GM12892 (cell line): ENCODE data around the gene CCDC177.

Experiments used
- DNase-seq: peaks from one replicate; pipeline ENCODE4 v3.0.0; 2011; ENCODE audit not compliant: insufficient read length
- FAIRE-seq: peaks from 2 replicates; lab custom pipeline; 2011; peaks lifted over from hg19 to GRCh38; lab: Jason Lieb, UNC
- POLR2A ChIP-seq: IDR thresholded peaks from 2 replicates; pipeline ENCODE4 v1.6.1; 2011; ENCODE audit warnings: low read depth, low read length, control low read depth
- POLR2AphosphoS5 ChIP-seq: IDR thresholded peaks from 2 replicates; pipeline ENCODE4 v1.6.1; 2011; ENCODE audit warnings: low read depth, low read length, control low read depth
- TAF1 ChIP-seq: IDR thresholded peaks from 2 replicates; pipeline ENCODE4 v1.6.1; 2011; ENCODE audit warnings: low read depth, mild to moderate bottlenecking, control low read depth, low read length, borderline replicate concordance

Gene CCDC177

GRCh38 chr14:69572841-69573135 lies 1.9 kb downstream of the CCDC177 start:
- FAIRE-seq (no peak), DNase-seq (no peak)
- TF ChIP-seq TAF1, result no peak
- no peak for TF ChIP-seq POLR2AphosphoS5
- TF ChIP-seq POLR2A, result no peak

- DNase-seq (no peak), FAIRE-seq (no peak)
- TF ChIP-seq POLR2A (no peak), POLR2AphosphoS5 (no peak), TAF1 (no peak)
Observed at GRCh38 chr14:69572030-69572840, 2.4 kb downstream of the CCDC177 start.

DNA sequence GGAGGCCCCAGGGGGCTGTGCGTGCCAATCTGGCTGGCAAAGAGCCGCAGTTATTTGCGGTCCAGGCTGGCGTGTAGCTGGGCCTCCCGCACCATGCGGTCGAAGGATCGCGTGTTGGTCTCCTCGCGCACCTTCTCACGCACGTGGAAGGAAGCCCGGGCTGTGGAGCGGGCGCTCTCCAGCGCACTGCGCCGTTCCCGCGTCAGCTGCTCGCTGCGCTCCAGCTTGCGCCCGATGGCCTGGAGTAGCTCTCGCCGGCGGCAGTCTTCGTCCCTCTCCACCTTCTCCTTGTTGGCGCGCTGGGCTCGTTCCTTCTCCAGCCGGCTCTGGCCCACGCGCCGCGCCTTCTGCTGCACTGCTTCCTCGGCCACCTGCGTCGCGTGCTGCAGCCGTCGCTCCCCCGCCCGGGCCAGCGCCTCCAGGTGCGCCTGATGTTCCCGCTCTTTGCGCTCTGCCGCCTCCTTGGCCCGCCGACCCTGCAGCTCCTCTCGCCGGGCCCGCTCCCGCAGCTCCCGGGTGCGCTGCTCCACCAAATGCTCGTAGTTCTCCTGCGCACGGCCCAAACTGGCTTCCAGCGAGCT lies 3.1 kb downstream of the CCDC177 start:
- DNase-seq (no peak), FAIRE-seq (no peak)
- TF ChIP-seq POLR2A (no peak), TAF1 (no peak), POLR2AphosphoS5 (no peak)

- FAIRE-seq, result no peak
- no peak for DNase-seq
- TF ChIP-seq TAF1, result no peak
- no peak for TF ChIP-seq POLR2A
- TF ChIP-seq POLR2AphosphoS5, result no peak
Observed at GRCh38 chr14:69570836-69571330, 3.8 kb downstream of the CCDC177 start.

- DNase-seq (no peak), FAIRE-seq (no peak)
- TF ChIP-seq POLR2AphosphoS5, result no peak
- no peak for TF ChIP-seq POLR2A
- TF ChIP-seq TAF1, result no peak
Observed at GRCh38 chr14:69569859-69570258, 4.8 kb downstream of the CCDC177 start.

- DNase-seq (no peak), FAIRE-seq (no peak)
- TF ChIP-seq TAF1 (no peak), POLR2A (no peak)
Observed at GRCh38 chr14:69567563-69567962, 7.1 kb downstream of the CCDC177 start.

DNA sequence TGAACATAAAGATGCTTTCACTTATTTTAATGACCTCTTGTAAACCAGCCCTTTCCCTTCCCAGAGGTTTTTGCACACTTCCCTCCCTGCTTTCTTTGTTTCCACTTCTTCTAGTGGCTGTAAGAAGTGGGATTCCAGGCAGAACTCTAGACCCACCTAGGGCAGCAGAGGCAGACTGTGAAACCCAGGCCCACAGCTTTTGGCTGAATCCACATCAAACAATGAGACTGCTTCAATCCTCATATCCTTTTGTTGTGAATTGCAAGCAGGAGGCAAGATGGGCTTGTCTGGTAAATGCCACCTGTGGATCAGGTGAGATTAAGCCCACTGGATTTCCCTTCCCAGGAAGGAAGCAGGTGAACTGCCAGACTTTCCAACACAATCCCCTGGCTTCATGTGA lies 12.8 kb downstream of the CCDC177 start:
- no peak for TF ChIP-seq POLR2AphosphoS5
- DNase-seq, result no peak
- FAIRE-seq, result no peak

DNA sequence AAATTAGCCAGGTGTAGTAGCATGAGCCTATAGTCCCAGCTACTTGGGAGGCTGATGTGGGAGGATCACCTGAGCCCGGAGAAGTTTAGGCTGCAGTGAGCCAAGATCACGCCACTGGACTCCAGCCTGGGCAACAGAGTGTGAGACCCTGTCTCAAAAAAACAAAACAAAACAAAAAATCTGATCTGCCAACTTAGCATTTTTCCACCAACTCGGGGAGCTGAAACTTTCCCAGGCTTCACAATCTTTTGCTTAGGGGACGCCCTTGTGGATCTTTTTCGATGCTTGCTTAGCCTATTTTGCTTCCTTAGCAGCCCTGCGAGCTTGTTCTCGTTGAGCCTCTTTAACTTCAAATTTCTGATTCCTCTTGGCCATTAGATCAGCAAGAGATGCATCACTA lies 13.8 kb downstream of the CCDC177 start:
- TF ChIP-seq POLR2AphosphoS5 (no peak), TAF1 (no peak), POLR2A (no peak)
- DNase-seq, result no peak
- no peak for FAIRE-seq

DNA sequence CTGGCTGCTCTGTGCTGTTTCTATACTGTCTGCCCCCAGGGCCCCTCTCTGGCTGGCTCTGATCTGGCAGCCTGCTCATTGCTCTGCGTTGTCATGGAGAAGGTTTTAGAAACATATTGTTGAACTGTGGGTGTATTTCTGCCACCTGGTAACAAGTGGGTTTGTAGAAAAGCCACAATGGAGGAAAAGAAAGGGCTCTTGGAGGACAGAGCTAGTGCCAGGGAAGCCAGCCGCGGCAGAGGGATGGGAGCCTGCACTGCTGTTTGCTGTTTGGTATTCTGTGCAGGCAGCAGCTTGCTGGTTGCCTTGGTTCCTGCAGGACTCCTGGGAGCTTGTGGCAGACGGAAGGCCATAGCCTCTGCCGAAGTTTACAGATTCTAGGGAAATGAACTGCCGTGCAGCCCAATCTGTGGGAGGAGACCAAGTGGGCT lies 15.1 kb downstream of the CCDC177 start:
- no peak for FAIRE-seq
- TF ChIP-seq POLR2A (no peak), TAF1 (no peak), POLR2AphosphoS5 (no peak)
- DNase-seq, result no peak

GRCh38 chr14:69558774-69559173 lies 15.9 kb downstream of the CCDC177 start:
- FAIRE-seq (no peak), DNase-seq (no peak)
- TF ChIP-seq POLR2A (no peak), TAF1 (no peak), POLR2AphosphoS5 (no peak)

DNA sequence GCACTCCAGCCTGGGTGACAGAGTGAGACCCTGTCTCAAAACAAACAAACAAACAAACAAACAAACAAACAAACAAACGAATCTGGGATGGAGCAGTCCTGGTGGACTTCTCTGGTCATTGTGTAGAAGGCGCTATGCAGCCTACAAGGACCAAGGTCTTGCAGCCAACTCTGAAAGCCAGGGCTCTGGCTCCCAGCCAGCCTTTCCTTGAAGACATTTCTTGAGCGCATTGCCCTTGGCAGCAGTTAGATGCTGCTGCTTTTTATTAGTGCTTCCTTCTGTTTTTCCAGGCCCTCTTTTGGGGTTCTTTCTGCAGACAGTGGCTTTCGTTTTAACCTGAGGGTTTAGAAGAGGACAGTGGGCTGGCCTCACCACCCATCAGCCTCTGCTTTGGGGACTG lies 20.2 kb downstream of the CCDC177 start:
- FAIRE-seq (no peak), DNase-seq (no peak)
- TF ChIP-seq TAF1, result no peak
- TF ChIP-seq POLR2A, result no peak
- TF ChIP-seq POLR2AphosphoS5, result no peak

DNA sequence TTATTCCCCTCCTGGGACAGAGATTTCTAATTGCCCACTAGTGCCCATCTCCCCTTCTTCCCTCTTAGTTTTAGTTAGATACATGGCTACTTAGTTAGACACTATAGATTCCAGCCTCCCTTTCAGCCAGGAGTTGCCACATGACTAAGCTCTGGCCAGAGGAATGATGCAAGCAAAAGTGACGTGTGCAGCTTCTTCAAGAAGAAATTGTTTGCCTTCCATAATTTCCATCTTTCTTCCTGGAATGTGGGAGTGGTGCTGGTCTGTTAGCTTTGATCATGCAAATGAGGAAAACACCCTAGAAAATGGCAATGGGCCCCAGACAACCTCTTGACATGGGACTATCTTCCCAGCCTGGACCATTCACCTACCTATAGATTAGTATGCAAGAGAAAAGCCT lies 21.4 kb downstream of the CCDC177 start:
- TF ChIP-seq POLR2A, result no peak
- TF ChIP-seq TAF1, result no peak
- TF ChIP-seq POLR2AphosphoS5, result no peak
- FAIRE-seq, result no peak
- DNase-seq, result no peak
